HG03060 (cell line): ENCODE measurements around the gene KRTAP4-6.
"Not testable (repeated sequence)": the region's sequence is repeated elsewhere in the genome, so short reads cannot be mapped to it uniquely, and the experiment has no call there.

Experiments used
- ATAC-seq: cut with Tn5 transposase; IDR thresholded peaks from one replicate; pipeline ENCODE4 v1.9.1; 2021; ENCODE audit warnings: low read depth, moderate number of reproducible peaks; ENCODE audit not compliant: unreplicated experiment

The KRTAP4-6 gene

DNA sequence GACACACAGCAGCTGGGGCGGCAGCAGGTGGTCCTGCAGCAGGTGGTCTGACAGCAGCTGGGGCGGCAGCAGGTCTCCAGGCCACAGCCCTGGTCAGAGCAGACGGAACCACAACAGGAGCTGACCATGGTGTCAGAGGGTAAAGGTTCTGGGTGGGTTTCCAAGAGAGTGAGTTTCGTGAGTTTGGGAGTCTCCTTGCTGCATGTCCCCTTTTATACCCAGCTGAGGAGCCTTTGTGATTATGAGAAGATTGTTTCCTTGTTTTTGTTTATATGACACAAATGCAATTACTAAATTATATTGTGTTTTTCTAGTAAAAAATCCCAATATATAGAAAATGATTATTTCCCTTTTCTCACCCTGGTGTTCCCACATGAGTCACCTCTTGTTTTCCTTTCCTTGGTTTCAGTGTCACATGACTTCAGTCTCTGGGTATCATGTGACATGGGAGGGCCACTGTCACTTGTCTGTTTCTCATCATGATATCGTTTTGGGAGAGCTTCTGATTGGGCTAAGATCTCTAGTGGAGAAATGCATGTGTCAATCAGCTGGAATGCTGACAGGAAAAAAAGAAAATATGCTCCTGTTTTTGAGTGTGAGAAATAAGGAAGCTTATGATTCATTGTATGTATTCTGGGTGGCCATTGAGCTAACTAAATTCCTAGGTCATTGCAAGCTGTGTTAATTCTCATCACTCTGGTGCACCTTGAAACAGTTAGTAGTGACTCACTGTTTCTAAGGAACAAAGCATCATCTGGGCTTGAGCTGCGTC lies at the start of gene KRTAP4-6:
TSS of gene KRTAP4-6 (minus strand) at position 185 of the 772 bp plus-strand sequence. CDS start at position 128, 57 bp downstream.
- ATAC-seq: no peak

DNA sequence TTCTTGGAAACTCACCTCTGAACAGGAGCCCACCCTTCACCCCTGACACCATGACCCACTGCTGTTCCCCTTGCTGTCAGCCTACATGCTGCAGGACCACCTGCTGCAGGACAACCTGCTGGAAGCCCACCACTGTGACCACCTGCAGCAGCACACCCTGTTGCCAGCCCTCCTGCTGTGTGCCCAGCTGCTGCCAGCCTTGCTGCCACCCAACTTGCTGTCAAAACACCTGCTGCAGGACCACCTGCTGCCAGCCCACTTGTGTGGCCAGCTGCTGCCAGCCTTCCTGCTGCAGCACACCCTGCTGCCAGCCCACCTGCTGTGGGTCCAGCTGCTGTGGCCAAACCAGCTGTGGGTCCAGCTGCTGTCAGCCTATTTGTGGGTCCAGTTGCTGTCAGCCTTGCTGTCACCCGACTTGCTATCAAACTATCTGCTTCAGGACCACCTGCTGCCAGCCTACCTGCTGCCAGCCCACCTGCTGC lies 49.5 kb upstream of the KRTAP4-6 start, which contains the start of gene KRTAP9-1:
TSS of gene KRTAP9-1 (plus strand) at position 51 of the 482 bp plus-strand sequence. CDS start at position 51, 0 bp downstream.
- not testable (repeated sequence) for ATAC-seq

DNA sequence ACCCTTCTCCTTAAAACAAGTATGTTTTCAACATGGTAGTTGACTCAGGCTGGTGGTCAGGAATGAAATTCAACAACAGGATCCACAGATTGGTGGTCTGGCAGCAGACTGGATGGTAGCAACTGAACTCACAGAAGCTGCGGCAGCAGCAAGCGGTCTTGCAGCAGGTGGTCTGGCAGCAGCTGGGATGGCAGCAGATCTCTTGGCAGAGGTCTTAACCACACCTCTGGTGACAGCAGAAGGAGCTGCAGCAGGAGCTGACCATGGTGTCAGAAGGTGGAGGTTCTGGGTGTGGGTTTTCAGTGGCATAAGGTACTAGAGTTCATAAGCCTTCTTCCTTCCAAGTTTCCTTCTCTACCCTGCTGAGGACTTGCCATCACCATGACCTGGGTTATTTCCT lies 46.5 kb upstream of the KRTAP4-6 start:
- ATAC-seq: no peak

DNA sequence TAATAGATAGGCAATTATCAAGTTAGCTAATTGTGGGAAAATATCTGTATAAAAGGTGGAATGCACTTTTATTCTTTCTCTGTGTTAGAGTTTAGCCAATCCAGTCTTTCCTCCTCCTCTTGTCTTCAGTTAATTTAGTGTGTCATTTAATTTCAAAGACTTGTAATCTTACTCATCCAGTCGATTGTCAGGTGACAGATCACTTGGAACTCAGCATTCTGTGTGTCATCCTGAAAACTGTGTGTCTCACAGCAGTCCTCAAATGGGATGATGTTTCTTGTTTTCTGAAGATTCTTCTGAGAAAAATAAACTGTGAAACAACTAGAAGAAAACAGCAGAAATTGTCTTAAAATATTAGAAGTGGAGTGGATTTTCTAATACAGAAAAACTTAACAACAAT lies 44.7 kb upstream of the KRTAP4-6 start:
- ATAC-seq: no peak

DNA sequence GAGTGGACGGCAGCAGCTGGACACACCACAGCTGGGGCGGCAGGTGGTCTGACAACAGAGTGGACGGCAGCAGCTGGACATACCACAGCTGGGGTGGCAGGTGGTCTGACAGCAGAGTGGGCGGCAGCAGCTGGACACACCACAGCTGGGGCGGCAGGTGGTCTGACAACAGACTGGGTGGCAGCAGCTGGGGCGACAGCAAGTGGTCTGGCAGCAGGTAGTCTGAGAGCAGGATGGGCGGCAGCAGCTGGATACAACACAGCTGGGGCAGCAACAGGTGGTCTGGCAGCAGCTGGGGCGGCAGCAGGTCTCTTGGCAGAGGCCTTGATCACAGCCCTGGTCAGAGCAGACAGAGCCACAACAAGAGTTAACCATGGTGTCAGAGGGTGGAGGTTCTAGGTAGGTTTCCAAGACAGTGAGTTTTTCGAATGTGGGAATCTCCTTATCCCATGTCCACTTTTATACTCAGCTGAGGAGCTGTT lies 44.2 kb upstream of the KRTAP4-6 start, which contains the start of gene KRTAP4-1:
TSS of gene KRTAP4-1 (minus strand) at position 432 of the 482 bp plus-strand sequence. CDS start at position 375, 57 bp downstream.
- no peak for ATAC-seq

DNA sequence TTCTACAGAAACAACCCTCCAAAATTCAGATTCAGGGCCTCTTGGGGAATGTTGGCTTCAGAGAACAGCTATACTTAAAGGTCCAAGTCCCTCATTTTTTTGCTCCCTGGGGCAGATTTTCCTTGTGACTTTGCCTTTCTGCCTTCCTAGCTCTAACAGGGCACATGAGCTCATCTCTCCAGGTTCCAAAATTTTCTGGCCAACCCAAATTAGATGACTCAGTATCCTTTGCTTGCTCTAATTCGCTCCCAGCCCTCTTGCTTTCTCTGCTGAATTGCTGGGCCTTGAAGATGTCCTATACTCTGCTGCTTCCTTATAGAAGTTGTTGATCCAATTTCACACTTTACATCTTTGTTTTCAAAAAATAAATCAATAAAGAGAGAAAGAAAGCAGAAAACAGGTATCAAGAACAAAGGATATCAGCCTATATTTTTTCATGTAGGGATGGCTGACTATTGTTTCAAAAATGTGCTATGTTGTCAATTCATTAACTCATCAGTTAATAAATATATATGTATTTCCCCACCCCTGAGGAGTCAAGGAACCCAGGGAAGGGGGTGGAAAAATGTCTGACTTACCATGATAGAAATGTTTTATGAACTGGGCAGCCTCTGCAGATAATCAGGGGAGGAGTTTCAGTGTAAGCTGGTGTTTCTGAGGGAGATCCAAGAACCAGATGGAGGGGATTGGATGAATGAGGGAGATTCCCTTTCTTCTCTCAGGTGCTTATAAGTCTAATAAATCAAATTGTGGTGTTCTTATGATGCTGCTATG lies 38.7 kb upstream of the KRTAP4-6 start:
- ATAC-seq: no peak

DNA sequence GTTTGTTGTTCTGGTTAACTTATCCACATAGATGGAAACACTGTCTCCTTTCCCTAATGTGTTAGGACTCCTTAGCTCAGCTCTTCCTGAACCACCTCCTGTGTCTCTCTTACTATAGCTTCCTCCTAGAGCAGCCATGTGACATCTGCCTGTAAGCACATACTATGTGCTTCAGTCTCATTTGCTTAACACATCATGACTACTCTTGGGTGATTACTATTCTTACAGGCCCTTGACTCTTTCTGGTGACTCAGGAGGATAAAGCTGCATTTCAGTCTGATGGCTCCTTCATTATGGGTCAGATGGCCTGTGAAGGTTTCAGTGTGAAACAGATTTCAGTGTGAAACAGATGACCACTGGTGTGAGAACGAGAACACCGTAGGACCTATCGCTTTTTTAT lies 38.0 kb upstream of the KRTAP4-6 start:
- no peak for ATAC-seq

DNA sequence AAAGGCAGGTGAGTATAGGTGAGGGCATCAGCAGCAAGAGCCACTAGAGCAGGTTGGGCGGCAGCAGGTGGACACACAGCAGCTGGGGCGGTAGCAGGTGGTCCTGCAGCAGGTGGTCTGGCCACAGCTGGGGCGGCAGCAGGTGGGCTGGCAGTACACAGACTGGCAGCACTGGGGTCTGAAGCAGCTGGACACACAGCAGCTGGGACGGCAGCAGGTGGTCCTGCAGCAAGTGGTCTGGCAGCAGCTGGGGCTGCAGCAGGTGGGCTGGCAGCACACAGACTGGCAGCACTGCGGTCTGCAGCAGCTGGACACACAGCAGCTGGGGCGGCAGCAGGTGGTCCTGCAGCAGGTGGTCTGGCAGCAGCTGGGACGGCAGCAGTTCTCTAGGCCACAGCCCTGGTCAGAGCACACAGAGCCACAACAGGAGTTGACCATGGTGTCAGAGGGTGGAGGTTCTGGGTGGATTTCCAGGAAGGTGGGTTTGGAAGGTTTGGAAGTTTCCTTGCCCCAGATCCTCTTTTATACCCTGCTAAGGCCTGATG lies 37.5 kb upstream of the KRTAP4-6 start, which contains the start of gene KRTAP4-2:
TSS of gene KRTAP4-2 (minus strand) at position 495 of the 545 bp plus-strand sequence. CDS start at position 438, 57 bp downstream.
- ATAC-seq: no peak

DNA sequence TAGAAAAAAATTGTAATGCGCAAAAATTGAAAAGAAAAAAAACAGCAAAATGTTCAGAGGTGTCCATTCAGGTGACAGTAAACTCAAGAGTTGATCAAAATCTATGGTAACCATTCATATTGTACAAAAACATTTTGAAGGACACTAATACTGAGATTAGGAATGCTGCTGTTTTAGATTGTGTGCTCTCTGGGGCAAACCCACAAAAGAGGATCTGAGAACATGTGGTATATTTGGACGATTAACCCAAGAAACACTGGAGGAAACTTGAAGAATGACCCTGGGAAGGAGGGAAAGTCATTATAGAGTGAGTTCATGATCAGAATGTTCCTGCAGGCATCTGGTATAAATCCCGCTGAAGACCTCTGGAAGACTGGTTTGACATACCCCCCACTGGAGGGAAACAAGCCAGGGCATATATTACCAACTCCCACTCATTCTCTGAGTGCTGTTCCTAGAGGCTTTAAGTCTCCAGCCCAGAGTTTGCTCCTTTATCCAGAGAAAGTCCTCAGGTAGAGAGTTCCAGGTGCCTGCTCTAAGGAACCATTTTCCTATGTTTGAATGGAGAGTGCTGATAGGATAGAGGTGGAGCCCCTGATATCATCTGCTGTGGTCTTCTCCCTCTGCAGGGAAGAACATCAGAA lies 36.5 kb upstream of the KRTAP4-6 start:
- ATAC-seq: no peak

DNA sequence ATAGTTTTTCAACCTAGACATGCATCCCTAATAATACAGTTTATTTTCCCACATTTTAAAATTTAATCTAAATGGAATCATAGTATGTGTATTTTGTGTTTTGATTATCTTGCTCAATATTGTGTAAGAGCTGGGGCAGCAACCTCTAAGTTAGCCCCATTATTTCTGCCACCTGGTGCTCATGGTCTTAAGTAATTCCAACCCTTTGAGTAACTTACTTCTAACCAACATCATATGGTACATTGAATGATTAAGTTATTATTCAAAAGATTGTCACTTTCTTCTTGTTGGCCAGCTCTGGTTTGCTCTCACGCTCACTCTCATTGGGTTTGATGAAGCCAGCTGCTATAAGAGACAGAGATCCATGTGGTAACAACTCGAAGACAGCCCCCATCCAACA lies 31.5 kb upstream of the KRTAP4-6 start:
- ATAC-seq: no peak

DNA sequence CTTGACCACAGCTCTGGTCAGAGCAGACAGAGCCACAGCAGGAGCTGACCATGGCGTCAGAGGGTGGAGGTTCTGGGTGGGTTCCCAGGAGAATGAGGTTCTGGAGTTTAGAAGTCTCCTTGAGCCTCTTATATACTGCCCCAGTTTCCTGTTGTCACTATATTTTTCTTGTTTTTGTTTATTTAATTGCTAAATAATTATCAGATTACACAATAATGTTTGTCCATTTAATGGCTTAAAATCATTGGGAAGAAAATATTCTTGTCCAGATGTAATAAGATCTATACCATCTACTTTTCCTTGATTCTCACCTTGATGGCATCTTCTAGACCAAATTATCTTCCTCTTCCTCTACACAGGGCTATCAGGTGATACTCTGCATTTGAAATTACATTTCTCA lies 27.8 kb upstream of the KRTAP4-6 start, which contains the start of gene KRTAP4-3:
TSS of gene KRTAP4-3 (minus strand) at position 101 of the 400 bp plus-strand sequence. CDS start at position 52, 49 bp downstream.
- ATAC-seq: no peak

DNA sequence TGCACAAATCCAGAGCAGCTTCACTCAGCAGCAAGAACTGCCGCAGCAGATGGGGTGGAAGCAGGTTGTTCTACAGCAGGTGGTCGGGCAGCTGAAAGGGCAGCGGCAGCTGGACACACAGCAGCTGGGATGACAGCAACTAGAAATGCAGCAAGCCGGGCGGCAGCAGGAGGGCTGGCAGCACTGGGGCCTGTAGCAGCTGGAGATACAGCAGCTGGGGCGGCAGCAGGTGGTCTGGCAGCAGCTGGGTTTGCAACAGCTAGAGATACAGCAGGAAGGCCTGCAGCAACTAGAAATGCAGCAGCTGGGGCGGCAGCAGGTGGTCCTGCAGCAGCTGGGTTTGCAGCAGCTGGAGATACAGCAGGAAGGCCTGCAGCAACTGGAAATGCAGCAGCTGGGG lies 27.2 kb upstream of the KRTAP4-6 start:
- ATAC-seq: no peak

DNA sequence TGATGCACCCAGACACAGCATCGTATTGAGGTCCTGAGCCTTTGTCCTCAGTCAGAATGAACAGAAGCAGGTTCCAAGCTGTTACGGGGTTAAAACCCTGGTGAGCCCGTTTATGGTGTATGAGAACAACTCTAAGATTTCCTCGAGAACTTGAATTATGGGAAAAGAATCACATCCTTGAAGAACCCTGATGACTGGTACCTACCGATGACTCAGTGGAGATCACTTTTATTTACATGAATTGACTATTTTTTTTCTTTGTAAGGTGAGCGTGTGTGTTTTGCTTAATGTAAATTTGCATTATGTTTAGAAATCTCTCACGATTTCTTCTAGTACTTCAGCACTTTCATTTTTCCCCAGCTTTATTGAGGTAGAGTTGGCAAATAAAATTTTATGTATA lies 23.5 kb upstream of the KRTAP4-6 start:
- no peak for ATAC-seq

DNA sequence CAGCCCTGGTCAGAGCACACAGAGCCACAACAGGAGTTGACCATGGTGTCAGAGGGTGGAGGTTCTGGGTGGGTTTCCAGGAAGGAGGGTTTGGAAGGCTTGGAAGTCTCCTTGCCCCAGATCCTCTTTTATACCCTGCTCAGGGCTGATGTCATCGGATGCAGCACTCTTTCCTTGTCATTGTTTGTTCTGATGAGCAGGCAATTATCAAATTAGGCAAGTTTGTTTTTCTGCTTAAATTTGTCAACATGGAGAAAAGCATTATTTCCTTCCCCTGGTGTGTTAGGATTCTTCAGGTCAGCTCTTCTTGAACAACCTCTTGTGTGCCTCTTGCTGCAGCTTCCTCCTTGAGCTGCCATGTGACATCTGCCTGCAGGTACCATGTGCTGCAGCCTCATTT lies 20.3 kb upstream of the KRTAP4-6 start, which contains the start of gene KRTAP4-4:
TSS of gene KRTAP4-4 (minus strand) at position 101 of the 400 bp plus-strand sequence. CDS start at position 44, 57 bp downstream.
- no peak for ATAC-seq

DNA sequence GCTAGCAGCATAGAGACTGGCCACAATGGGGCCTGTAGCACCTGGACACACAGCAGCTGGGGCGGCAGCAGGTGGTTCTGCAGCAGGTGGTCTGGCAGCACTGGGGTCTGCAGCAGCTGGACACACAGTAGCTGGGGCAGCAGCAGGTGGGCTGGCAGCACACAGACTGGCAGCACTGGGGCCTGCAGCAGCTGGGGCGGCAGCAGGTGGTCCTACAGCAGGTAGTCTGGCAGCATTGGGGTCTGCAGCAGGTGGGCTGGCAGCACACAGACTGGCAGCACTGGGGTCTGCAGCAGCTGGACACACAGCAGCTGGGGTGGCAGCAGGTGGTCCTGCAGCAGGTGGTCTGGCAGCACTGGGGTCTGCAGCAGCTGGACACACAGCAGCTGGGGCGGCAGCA lies 19.8 kb upstream of the KRTAP4-6 start:
- ATAC-seq: not testable (repeated sequence)

DNA sequence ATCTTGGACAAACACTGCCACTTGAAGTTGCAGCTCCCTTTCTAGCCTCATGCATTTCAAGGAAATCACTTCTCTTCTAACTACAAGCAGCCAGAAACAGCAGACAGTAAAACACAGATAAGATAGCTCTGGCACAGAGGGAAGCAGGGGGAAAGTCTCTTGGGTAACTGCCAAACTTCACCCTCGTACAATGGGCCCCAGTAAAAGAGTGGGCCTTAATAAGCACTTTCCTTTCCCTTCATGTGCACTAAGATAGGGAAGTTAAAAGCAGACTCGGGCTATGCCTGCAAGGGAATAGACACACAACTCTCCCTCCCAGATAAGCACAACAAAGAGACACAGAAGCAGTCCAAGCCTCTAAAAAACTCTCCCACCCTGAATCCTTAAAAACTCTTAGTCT lies 13.5 kb upstream of the KRTAP4-6 start:
- ATAC-seq: no peak

DNA sequence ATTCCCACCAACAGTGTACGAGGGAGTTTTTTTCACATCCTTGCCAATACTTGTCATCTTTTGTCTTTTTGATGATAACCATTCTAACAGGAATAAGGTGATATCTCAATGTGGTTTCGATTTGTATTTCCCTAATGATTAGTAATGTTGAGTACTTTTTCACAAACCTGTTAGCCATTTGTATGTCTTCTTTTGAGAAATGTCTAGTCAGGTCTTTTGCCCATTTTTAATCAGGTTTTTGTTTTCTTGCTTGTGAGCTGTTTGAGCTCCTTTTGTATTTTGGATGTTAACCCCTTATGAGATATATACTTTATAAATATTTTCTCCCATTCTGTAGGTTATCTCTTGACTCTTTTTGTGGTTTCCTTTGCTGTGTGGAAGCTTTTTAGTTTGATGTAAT lies 11.2 kb upstream of the KRTAP4-6 start:
- ATAC-seq: no peak

DNA sequence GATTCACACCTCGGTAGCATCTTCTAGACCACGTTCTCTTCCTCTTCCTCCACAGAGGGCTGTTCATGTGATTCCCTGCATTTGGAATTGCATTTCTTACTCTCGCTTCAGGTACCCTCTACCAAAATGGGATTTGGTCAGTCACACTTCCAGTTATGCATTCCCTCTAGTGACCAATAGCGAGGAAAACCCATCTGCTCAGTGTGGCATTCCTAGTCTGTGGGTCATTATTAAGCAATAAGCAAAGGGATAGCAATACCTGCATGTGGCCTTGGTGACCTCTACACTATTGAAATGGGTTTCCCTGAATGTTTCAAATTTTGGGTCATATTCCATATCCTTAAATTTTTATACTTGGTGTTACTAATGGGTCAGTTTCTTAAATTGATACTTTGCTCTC lies 9.7 kb upstream of the KRTAP4-6 start:
- ATAC-seq: no peak

DNA sequence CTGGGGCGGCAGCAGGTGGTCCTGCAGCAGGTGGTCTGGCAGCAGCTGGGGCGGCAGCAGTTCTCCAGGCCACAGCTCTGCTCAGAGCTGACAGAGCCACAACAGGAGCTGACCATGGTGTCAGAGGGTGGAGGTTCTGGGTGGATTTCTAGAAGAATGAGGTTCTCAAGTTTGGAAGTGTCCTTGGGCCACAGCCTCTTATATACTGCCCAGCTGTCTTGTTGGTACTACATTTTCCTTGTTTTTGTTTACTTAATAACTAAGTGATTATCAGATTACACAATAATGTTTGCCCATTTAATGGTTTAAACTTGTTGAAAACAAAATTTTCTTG lies 9.3 kb upstream of the KRTAP4-6 start, which contains the start of gene KRTAP4-5:
TSS of gene KRTAP4-5 (minus strand) at position 174 of the 334 bp plus-strand sequence. CDS start at position 116, 58 bp downstream.
- no peak for ATAC-seq
